Mesodermal cell (in vitro differentiated cells): ENCODE results near the gene ADAM12.
A peak's percentile ranks its signal among the peaks of the same experiment; 100 is the strongest.
"Not testable (repeated sequence)": the region's sequence is repeated elsewhere in the genome, so short reads cannot be mapped to it uniquely, and the experiment has no call there.

Experiments
- H3K27ac ChIP-seq: 2 replicates; pipeline ENCODE4 v1.7.0; 2013; ENCODE audit warnings: mild to moderate bottlenecking, low read depth, low read length, moderate library complexity; ENCODE audit not compliant: severe bottlenecking
- H3K36me3 ChIP-seq: 2 replicates; pipeline ENCODE4 v1.7.1; 2013; ENCODE audit warnings: mild to moderate bottlenecking, low read length, moderate library complexity; ENCODE audit not compliant: control insufficient read depth, insufficient read depth
- H3K4me1 ChIP-seq: one replicate; pipeline ENCODE4 v1.7.1; 2013; ENCODE audit warnings: mild to moderate bottlenecking, low read length; ENCODE audit not compliant: insufficient read depth, control insufficient read depth, poor library complexity, severe bottlenecking
- H3K4me3 ChIP-seq: 2 replicates; pipeline ENCODE4 v1.7.0; 2013; ENCODE audit warnings: low read length, control low read depth, mild to moderate bottlenecking; ENCODE audit not compliant: insufficient read depth, poor library complexity, severe bottlenecking; ENCODE audit errors: extremely low read depth
- H3K9me3 ChIP-seq: 2 replicates; pipeline ENCODE4 v1.7.1; 2013; ENCODE audit warnings: mild to moderate bottlenecking, low read length, moderate library complexity; ENCODE audit not compliant: control insufficient read depth
- WGBS, 2 experiments: methylation state at CpG; one replicate each; pipeline ENCODE4 v1.1.5; 2013; ENCODE audit warnings: missing lambda C conversion rate in 2 of 2; ENCODE audit not compliant: insufficient coverage in 2 of 2; 5-methylcytosine and 5-hydroxymethylcytosine counted together

The ADAM12 gene

GRCh38 chr10:126391192-126391885 lies 3.1 kb upstream of the ADAM12 start:
- WGBS, 2 experiments: 72 to 79% methylated on average over 4 to 5 of the region's 9 CpGs
- Histone ChIP-seq H3K27ac (peak overlapping the region; percentile 89), H3K4me3 (no peak overlapping the region), H3K9me3 (peaks cover 19% of the 10 kb centered on the region), H3K36me3 (no peaks in the 10 kb centered on the region), H3K4me1 (peaks cover 16% of the 10 kb centered on the region)

GRCh38 chr10:126390324-126390723 lies 2.0 kb upstream of the ADAM12 start:
- Histone ChIP-seq H3K36me3 (no peaks in the 10 kb centered on the region), H3K9me3 (peaks cover 16% of the 10 kb centered on the region), H3K4me3 (no peak overlapping the region), H3K27ac (peak overlapping the region; percentile 89), H3K4me1 (peaks cover 19% of the 10 kb centered on the region)
- WGBS, 2 experiments: 100% methylated on average over 2 to 3 of the region's 4 CpGs

GRCh38 chr10:126387041-126387921 lies 996 bp downstream of the ADAM12 start:
- Histone ChIP-seq H3K9me3 (peaks cover 9% of the 10 kb centered on the region), H3K4me1 (peaks cover 24% of the 10 kb centered on the region), H3K27ac (no peak overlapping the region), H3K36me3 (no peaks in the 10 kb centered on the region), H3K4me3 (peak overlapping the region; percentile 43)
- WGBS, 2 experiments: 3% methylated on average over 44 to 47 of the region's 50 CpGs

- H3K36me3 ChIP-seq: no peaks in the 10 kb centered on the region
- H3K4me3 ChIP-seq: no peak overlapping the region
- peak overlapping the region; percentile 4 for H3K27ac ChIP-seq
- peaks cover 11% of the 10 kb centered on the region for H3K4me1 ChIP-seq
- H3K9me3 ChIP-seq: peaks cover 5% of the 10 kb centered on the region
- 71 to 95% methylated on average over 2 to 3 of the region's 5 CpGs for WGBS, 2 experiments
Measured at GRCh38 chr10:126384269-126384873, 3.9 kb downstream of the ADAM12 start.

- 86 to 100% methylated on average over 1 of the region's 7 CpGs for WGBS, 2 experiments
- H3K4me3 ChIP-seq: no peak overlapping the region
- H3K4me1 ChIP-seq: peaks cover 8% of the 10 kb centered on the region
- peaks cover 19% of the 10 kb centered on the region for H3K9me3 ChIP-seq
- H3K36me3 ChIP-seq: no peaks in the 10 kb centered on the region
- no peak overlapping the region for H3K27ac ChIP-seq
Measured at GRCh38 chr10:126380352-126381076, 7.8 kb downstream of the ADAM12 start.

GRCh38 chr10:126379166-126379565 lies 9.1 kb downstream of the ADAM12 start:
- not testable (repeated sequence) for H3K4me1 ChIP-seq, H3K4me3 ChIP-seq, H3K27ac ChIP-seq, H3K36me3 ChIP-seq
- WGBS, 2 experiments: 83 to 100% methylated on average over 1 of the region's 3 CpGs
- peaks cover 27% of the 10 kb centered on the region for H3K9me3 ChIP-seq

- Histone ChIP-seq H3K27ac (no peak overlapping the region), H3K36me3 (no peaks in the 10 kb centered on the region), H3K4me1 (no peaks in the 10 kb centered on the region), H3K4me3 (no peak overlapping the region), H3K9me3 (peaks cover 23% of the 10 kb centered on the region)
- WGBS, 2 experiments: 100% methylated on average over 1 to 2 of the region's 2 CpGs
Measured at GRCh38 chr10:126376956-126377355, 11.3 kb downstream of the ADAM12 start.

- H3K36me3 ChIP-seq: no peaks in the 10 kb centered on the region
- no peak overlapping the region for H3K4me3 ChIP-seq
- H3K9me3 ChIP-seq: peaks cover 23% of the 10 kb centered on the region
- H3K4me1 ChIP-seq: no peaks in the 10 kb centered on the region
- WGBS, 2 experiments: no CpG with 5 or more reads among the region's 1 CpG
- no peak overlapping the region for H3K27ac ChIP-seq
Measured at GRCh38 chr10:126375926-126376554, 12.2 kb downstream of the ADAM12 start.

GRCh38 chr10:126375299-126375698 lies 13.0 kb downstream of the ADAM12 start:
- Histone ChIP-seq H3K36me3 (no peaks in the 10 kb centered on the region), H3K9me3 (peaks cover 23% of the 10 kb centered on the region)

GRCh38 chr10:126374435-126374834 lies 13.8 kb downstream of the ADAM12 start:
- H3K27ac ChIP-seq: no peak overlapping the region
- no CpG with 5 or more reads among the region's 2 CpGs for WGBS, 2 experiments

More at GRCh38 chr10:126375299-126375698, 13.0 kb downstream of the ADAM12 start:
- Histone ChIP-seq H3K27ac (no peak overlapping the region), H3K4me3 (no peak overlapping the region), H3K4me1 (no peaks in the 10 kb centered on the region)

More at GRCh38 chr10:126374435-126374834, 13.8 kb downstream of the ADAM12 start:
- H3K9me3 ChIP-seq: peaks cover 23% of the 10 kb centered on the region
- H3K36me3 ChIP-seq: no peaks in the 10 kb centered on the region
- no peaks in the 10 kb centered on the region for H3K4me1 ChIP-seq
- H3K4me3 ChIP-seq: no peak overlapping the region
